Erythroblast (primary cell): ENCODE data around the gene LRP1B.

Experiments used
- GATA1 ChIP-seq: IDR thresholded peaks from 2 replicates; pipeline ENCODE4 v1.6.1; 2011; ENCODE audit warnings: low read depth, mild to moderate bottlenecking, control low read depth, low read length, moderate library complexity
- POLR2A ChIP-seq: IDR thresholded peaks from 2 replicates; pipeline ENCODE4 v1.6.1; 2011; ENCODE audit warnings: mild to moderate bottlenecking, low read length

- TF ChIP-seq POLR2A (no peak), GATA1 (no peak)
These were observed 1261.7 kb downstream of the LRP1B start for GRCh38 chr2:140869107-140869506.
